Measurements from ENCODE around the gene EZR.

DNA sequence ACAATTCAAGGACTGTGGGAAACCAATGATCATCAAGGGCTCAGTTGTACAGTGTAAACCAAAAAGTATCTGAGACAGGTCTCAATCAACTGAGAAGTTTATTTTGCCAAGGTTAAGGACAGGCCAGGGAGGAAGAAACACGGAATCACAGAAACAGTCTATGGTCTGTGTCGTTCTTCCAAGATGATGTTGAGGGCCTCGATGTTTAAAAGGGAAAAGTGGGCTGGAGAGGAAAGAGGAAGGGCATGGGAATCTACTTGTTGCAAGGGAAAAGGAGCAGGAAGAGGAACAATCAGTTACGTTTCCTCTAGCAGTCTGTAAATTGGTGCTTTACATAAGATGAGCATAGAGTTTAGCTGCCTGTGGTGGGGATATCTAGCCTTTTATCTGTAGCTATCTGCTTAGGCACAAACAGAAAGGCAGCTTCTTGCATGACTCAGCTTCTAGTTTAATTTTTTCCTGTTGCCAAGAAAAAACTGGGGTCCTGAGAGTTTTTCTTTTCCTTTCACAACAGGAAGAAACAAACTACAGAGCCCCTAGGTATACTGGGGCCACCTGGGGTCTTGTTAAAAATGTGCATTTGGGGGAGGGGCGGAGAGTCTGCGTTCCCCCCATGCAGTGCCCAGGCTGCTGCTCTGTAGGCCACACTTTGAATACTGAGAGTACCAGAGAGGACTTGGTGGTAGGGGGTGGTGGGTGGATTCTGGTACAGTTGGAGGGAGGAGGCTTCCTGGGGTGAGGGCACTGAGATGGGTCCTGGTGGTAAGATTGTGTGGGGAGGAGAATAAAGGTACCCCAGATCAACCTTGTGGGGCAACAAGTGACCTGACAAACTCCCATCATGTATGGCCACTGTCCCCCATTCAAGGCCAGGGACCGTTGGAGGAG is 35.3 kb upstream of the EZR start:
- TF ChIP-seq, protein P1, sequence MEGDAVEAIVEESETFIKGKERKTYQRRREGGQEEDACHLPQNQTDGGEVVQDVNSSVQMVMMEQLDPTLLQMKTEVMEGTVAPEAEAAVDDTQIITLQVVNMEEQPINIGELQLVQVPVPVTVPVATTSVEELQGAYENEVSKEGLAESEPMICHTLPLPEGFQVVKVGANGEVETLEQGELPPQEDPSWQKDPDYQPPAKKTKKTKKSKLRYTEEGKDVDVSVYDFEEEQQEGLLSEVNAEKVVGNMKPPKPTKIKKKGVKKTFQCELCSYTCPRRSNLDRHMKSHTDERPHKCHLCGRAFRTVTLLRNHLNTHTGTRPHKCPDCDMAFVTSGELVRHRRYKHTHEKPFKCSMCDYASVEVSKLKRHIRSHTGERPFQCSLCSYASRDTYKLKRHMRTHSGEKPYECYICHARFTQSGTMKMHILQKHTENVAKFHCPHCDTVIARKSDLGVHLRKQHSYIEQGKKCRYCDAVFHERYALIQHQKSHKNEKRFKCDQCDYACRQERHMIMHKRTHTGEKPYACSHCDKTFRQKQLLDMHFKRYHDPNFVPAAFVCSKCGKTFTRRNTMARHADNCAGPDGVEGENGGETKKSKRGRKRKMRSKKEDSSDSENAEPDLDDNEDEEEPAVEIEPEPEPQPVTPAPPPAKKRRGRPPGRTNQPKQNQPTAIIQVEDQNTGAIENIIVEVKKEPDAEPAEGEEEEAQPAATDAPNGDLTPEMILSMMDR (IDR thresholded peaks at IDR 0.05) = no peak
- no peak for TF ChIP-seq EP300 (IDR thresholded peaks at IDR 0.05)
